NCI-H526 (cell line): Measurements from ENCODE around the gene MYOD1.

ENCODE experiments used
- DNase-seq, 2 experiments: peaks; one replicate each; lab custom pipeline; 2025; lab: John Stamatoyannopoulos, UW

Gene MYOD1

DNA sequence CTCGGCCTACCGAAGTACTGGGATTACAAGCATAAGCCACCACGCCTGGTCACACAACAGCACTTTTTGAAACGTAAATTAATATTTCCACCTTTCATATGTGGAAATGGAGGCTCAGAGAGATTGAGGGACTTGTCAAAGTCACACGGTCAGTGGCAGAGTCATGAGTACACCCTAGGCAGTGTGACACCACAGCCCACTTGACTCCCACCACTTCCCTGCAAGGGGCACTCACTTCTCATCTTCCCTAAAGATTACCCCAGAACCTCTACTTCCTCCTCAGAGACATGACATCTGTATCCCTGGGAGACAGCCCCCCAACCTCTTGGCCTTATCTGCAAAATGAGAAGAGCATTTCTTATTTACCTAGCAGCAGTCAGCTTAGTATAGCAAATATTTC is 16.5 kb upstream of the MYOD1 start:
- DNase-seq, result no peak

DNA sequence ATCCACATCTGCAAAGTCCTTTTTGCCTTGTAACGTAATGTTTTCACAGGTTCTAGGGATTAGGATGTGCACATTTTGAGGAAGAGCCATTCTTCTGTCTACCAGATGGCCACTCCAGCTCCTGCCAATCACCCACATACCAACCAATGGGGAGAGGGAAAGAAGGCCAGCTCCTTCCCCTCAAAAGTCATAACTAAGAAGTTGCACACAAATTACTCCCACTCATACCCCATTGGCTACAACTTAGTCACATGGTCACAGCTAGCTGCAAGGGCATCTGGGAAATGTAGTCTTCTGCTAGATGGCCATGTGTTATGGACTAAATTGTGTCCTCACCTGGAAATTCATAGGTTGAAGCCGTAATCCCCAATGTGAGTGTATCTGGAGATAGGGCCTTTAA is 15.4 kb upstream of the MYOD1 start:
- peak in 1 of 2 experiments; percentile 31 for DNase-seq

DNA sequence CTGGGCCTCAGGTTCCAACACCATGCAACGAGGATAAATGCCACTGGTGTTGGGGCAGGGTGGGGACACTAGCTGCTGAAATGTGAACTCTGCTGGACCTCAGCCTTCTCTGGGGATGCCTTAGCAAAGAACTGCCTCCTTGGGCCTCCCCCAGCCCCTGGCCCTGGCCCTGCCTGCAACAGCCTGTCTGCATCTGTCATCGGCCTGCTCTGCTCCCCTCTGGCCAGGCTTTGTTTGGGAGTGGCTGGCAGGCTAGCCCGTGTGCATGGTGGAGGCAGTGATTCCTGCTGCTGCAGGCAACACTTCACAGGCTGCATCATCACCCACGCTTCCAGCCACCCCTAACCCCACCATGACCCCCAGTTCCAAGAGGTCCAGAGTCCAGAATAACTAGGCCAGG is 11.5 kb upstream of the MYOD1 start:
- DNase-seq, result no peak

DNA sequence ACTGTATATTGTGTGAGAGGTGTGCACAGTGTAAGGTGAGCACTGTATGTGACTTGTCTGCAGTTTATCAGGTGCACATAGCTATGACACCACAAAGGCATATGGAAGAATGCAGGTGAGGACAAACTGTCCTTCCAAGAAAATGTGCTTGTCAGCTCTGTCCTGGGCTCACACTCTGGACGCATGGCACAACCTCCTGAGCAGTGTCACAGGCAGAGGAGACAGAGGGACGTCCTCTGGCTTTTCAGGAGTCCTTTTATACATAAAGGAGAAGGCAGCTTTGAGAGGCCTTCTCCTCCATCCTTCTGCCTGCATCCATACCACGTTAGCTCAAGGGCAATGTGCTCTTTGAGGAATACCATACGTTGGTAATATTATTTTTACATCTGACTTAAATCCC is 7.5 kb upstream of the MYOD1 start:
- no peak for DNase-seq

DNA sequence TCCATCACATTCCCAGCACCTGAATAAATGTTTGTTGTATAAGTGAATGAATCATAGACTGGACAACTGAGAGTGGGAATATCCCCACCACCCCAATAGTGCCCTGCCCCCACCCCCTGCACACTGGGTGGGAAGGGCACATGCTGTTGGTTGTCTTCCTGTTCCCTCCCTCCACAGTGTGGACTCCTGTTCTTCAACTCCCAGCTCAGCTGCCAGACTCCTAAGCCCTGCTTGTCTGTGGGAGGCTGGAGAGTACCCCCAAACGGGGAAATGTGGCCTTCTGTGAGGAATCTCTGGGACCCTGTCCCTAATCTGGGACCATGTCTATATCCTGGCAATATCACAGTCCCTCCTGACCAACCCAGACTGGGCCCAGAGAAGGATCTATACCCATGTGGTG is 5.5 kb upstream of the MYOD1 start:
- no peak for DNase-seq

DNA sequence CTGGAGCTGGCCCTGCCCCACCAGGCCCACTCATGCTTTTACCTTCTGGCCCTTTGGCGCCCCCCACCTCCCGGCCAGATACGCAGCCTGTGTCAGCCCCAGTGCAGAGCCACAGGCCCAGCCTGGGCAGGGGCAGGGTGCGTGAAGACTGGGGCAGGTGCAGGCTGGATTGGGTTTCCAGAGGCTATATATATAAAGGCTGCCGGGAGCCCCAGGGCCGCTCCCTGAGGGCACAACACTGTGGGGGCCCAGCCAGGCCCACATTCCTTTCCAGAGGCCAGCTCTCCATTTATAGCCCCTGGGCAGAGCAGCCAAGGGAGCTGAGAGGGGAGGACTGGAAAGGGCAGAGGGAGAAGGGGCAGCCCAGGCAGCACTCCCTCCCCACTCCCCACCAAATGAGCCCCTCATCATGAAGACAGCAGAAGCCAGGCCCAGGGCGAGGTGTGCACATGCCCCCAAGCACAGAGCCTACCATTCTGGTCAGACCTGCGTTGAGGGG is 5.0 kb upstream of the MYOD1 start:
- DNase-seq, result no peak

DNA sequence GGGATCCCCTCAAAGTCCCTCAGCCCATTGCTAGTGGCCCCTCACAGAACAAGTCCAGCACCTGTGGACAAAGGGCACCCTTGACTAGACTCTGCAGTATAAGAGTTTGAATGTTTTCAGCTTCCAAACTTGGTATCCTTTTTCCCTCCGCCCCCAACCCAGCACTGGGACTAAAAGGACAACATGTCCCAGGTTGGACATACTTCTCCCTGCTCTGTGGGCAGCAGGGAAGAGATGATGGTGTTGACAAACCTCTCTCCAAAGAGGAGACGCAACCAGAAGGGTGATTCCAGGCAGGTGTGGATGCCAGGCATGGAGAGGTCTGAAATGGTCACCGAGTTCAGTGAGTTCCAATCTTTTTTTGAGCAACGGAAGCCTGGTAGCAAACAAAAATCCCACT is 4.5 kb upstream of the MYOD1 start:
- DNase-seq, result no peak

DNA sequence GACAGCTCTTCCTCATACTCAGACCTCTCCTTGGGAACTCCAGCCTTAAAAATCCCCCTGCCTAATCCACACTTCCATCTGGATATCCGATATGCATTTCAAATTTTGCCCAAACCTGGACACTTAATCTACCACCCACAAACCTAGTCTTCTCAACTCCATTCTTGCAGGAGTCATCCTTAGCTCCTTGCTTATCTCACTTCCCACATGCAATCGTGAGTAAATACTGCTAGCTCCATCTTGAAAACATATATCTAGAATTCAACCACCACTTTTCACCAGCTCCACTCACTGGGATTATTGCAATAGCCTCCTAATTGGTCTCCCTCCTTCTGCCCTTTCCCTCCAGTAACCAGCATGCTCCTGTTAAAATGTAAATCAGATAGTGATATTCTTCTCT is 2.6 kb upstream of the MYOD1 start:
- no peak for DNase-seq

DNA sequence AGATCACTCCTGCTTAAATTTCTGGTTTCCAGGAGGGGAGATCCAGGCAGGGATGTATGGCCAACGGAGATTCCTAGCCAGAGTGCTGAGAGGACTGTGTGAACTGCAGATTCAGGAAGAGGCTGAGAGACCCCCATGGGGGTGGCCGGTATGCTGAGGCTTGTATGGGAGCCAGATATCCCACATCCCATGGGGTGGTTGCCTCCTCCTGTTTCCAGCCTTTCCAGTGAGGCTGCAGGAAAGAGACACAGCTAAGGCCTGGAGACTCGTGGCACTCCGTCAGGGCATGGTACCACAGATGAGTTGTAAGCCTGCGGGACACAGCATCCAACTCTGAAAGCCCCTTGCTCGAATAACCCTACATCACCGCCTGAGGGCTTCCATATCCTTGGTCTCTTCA is 1.4 kb upstream of the MYOD1 start:
- DNase-seq, result no peak

DNA sequence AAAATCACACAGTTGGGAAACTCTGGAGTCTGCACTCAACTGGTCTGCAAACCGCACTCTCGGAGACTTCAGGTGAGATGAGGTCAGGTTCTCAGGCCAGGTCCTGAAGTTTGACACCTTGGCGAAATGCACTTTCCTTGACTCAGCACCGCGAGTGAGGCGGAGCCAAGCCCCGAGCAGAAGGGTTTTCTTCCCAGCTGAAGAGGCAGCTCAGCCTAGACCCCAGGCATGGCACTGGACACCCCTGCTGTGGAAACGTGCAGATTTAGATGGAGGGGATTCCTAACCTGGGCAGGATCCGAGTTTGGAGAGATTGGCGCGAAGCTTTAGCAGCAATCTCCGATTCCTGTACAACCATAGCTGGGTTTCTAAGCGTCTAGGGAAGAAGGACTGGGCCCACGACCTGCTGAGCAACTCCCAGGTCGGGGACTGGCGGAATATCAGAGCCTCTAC is 835 bp upstream of the MYOD1 start:
- DNase-seq, result peak in 1 of 2 experiments; percentile 20

DNA sequence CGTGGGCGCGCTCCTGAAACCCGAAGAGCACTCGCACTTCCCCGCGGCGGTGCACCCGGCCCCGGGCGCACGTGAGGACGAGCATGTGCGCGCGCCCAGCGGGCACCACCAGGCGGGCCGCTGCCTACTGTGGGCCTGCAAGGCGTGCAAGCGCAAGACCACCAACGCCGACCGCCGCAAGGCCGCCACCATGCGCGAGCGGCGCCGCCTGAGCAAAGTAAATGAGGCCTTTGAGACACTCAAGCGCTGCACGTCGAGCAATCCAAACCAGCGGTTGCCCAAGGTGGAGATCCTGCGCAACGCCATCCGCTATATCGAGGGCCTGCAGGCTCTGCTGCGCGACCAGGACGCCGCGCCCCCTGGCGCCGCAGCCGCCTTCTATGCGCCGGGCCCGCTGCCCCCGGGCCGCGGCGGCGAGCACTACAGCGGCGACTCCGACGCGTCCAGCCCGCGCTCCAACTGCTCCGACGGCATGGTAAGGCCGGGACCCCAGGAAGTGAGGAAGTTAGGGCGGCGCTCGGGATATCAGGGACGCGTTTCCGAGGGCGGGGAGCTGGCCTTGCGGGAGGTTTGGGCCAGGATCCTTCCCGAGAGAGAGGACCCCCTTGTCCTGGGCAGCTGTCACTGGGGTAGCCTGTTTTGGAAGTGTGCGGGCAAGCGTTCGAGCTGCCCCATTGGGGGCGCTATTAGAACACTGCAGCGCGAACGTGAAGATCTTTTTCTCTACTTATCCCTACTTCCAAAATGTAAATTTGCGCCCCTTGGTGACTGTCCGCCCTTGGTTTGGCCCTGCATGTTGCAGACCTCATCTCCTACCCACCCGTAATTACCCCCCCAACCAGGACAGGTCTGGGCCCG is 796 bp downstream of the MYOD1 start:
- peak in 1 of 2 experiments; percentile 61 for DNase-seq

DNA sequence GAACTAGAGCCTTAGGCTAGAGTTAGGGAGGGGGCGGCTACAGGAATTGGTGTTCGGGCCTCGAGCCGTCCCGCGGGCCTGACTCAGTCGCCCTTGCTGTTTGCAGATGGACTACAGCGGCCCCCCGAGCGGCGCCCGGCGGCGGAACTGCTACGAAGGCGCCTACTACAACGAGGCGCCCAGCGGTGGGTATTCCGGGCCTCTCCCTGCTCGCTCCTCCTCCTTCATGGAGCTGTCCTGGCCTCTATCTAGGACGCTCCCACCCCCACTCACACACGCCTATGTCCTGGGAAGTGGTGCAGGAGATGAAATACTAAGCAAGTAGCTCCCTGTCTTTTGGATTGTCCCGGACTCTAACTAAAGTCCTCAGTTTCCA is 1.4 kb downstream of the MYOD1 start:
- peak in 1 of 2 experiments; percentile 71 for DNase-seq

DNA sequence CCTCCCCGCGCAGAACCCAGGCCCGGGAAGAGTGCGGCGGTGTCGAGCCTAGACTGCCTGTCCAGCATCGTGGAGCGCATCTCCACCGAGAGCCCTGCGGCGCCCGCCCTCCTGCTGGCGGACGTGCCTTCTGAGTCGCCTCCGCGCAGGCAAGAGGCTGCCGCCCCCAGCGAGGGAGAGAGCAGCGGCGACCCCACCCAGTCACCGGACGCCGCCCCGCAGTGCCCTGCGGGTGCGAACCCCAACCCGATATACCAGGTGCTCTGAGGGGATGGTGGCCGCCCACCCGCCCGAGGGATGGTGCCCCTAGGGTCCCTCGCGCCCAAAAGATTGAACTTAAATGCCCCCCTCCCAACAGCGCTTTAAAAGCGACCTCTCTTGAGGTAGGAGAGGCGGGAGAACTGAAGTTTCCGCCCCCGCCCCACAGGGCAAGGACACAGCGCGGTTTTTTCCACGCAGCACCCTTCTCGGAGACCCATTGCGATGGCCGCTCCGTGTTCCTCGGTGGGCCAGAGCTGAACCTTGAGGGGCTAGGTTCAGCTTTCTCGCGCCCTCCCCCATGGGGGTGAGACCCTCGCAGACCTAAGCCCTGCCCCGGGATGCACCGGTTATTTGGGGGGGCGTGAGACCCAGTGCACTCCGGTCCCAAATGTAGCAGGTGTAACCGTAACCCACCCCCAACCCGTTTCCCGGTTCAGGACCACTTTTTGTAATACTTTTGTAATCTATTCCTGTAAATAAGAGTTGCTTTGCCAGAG is 2.0 kb downstream of the MYOD1 start:
- DNase-seq, result peak in 1 of 2 experiments; percentile 48

DNA sequence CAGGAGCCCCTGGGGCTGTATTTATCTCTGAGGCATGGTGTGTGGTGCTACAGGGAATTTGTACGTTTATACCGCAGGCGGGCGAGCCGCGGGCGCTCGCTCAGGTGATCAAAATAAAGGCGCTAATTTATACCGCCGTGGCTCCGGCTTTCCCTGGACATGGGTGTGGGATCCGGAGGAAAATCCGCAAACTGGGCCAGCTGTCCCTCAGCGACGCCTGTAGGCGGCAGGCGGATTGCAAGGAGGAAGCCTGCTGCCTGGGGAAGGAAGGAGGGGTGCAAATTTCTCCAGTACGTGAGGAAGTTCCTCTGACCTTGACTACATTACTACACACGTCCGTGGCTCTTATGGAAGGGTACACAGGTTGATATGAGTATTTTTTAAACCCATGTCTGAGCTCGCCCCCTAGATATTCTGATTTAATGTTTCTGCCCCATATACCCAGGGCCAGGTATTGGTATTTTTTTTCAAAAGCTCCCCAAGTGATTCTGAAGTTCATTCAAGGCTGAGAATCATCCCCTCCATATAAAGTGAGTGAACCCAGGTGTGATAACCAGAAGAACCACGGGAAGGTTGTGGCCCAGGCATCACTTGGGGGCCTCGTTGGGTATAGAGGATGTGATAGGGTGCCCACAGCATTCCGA is 2.8 kb downstream of the MYOD1 start:
- DNase-seq, result peak; percentile 20 to 74

DNA sequence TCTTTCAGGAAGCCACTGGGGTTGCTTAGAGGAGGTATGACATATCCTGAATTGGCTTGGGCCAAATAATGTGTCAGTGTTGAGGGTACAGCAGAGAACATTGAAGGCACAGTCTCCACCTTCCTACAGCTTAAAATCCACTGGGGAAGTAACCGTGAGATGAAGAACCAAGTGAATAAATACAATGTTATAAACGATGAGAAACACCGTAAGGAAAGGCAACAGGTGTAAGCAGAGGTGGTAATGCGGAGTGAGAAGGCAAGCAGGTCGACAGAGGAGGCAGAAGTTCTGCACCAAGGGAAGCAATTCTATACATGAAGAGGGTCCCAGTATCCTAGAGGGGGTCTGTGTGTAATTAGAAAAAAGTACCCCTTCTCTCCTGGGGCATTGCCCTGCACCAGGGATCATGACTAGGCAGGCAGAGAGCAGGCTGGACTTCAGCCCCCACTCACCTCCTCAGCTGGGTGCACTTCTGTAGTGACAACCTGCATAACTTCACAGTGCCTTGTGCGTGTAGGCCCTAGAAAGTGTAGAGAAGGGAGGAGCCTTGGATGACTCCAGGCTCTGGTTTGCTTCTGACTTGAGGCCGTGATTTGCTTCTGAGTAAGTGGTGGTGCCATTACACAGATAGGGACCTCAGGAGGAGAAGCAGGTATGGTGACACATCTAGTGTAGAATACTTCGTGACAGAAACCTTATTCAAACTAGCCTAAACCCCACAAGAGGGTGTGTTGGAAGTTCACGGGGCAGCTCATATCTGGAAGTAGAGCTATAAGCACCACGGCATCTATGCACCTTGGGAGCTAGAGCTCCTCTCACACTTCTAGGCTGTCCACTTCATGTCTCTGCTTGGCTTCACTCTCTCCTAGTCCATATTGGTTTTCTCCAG is 4.9 kb downstream of the MYOD1 start:
- no peak for DNase-seq

DNA sequence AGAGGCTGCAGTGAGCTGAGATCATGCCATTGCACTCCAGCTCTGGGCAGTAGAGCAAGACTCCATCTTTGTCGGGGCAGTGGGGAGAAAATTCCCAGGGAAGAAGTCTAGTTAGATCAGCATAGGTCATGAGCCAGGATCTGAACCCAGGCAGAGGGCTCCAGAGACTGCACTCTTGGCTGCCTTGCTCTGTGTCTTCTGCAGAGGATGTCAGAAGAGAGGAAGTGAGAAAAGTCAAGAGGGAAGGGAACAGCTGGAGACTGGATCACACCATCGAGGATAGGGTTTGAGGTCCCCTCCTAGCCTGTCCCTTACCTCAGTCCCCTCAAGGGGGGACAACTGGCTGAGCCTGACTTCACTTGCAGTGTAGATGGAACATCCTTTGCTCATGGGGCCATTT is 5.8 kb downstream of the MYOD1 start:
- DNase-seq, result no peak

DNA sequence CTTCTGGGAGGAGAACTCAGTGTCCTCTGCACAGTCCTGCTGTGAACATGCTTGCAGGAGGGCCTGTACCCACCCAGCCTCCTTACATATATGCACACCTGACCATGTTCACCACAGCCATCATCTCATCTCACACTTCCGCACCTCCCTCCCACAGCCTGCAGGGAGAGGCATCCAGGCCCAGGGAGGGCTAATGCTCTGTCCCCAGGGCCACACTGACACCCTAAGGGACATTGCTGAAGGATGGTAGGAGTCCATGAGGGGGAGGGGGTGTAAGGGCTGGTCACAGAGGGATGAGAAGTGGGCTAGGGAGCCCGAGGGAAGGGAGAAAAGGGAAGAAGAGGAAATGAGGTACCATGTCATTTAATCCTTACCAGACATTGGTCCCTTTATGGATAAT is 10.8 kb downstream of the MYOD1 start:
- DNase-seq, result no peak

DNA sequence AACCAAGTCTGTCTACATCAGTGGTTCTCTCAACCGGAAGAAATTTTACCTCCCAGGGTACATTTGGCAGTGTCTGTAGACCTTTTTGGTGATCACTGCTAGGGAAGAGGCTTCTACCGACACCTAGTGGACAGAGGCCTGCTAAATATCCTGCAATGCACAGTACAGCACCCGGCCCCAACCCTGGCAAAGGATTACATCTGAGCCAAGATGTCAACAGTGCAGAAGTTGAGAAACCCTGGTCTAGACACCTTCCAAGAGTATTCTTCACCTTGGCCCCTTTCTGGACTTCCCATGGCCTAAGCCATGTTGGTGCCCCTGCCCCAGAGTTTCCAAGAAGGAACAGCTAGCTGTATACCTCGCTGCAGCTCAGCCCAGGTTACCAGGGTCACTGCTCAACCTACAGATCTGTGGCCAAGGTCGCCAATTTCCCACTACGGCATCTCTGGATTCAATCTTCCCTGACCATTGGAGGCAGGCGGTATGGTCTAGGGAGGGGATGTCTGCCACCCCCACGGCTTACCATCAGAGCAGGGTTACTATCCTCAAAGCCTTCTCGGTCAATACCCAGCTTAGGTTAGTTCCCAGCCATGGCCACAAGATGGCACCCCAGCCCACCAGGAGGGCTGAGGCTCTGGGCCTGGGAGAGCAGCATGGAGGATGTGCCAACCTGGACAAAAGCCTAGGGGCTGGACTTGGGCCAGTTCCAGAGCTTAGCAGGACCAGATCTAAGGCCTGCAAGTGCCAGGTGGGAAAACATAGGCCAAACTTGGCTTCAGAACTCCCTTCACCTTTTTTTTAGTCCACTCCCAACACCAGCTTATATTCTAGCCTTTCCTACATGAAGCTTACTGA is 11.5 kb downstream of the MYOD1 start:
- peak; percentile 82 to 95 for DNase-seq

DNA sequence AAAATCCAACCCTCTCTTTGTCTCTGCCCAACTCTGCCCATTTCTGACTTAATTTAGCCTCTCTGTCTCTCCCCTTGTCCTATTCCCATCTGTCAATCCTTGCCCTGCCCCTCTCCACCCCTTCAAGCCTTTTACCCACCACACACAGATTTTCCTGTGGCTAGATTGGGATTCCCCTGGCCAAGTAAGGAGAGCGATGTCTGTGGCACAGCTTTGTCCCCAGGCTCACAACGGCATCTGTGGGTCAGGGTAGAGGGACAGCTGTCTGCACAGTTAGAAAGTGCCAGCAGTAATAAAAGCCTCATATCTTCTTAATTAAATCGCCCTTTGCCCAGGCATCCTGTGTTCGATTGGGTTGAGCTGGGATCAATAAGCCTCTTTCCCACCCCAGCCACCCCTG is 13.9 kb downstream of the MYOD1 start:
- DNase-seq, result no peak

DNA sequence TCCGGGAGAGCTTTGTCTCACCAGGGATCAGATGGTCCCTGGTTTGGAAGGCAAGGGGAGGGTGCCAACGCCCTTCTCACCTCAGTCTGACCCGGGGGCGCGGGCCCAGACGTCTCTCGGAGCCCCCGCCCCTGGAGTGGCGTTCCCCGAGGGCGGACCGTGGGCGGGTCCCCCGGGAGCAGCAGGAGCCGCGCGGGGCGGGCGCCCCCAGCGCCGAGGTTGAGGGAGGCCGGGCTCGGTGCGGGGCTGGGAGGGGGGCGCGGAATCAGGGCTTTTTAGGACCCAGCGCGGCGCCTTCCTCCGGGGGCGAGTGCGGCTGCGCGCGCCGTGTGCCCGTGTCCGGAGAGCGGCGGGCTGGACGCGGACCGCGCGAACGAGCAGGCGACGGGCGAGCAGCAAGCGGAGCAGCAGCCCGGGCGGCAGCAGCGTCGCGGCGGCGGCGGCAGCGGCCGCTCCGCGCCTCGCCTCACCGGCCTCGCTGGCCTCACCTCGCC is 15.1 kb downstream of the MYOD1 start, which contains the start of gene KCNC1:
TSS of gene KCNC1 (plus strand) at position 364 of the 494 bp plus-strand sequence. CDS start 1,222 bp downstream, outside the sequence.
- peak; percentile 63 to 93 for DNase-seq
